SU-DHL-6 (cell line): ENCODE results near the gene ELMO1.

Source experiments
- EZH2phosphoT487 ChIP-seq: fragments of 200-600 bp; sonication (generic), shearing (Covaris generic); conservative IDR thresholded peaks from 2 replicates; pipeline ENCODE4 v1.6.1; 2018; ENCODE audit warnings: mild to moderate bottlenecking, antibody characterized with exemption, low read length, moderate library complexity, mixed read lengths
- TF ChIP-seq, protein P1 (sequence below): fragments of 200-600 bp; sonication (generic); IDR thresholded peaks from one replicate; pipeline ENCODE4 v1.5.1; 2017; ENCODE audit warnings: antibody characterized with exemption, mild to moderate bottlenecking, low read length, moderate library complexity; ENCODE audit not compliant: insufficient read depth, poor library complexity, severe bottlenecking

DNA sequence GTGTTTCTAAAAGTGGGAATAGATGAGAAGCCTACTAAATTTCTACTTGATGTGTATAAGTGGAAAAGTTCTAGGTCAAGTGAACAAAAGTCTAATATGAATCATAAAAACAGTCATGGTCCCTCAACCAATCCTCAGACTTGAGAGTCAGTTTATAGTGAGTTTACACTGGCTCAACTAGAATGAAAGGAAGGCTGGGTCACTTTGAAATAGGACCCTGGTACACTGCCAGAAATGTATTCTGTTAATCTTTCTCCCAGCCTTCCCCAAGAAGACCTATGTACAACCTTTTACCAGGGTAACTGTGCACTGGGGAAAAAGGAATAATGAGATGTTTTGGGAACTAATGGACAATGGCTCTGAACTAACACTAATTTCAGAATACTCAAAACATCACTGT, 17.3 kb downstream of the ELMO1 start:
- TF ChIP-seq, protein P1, sequence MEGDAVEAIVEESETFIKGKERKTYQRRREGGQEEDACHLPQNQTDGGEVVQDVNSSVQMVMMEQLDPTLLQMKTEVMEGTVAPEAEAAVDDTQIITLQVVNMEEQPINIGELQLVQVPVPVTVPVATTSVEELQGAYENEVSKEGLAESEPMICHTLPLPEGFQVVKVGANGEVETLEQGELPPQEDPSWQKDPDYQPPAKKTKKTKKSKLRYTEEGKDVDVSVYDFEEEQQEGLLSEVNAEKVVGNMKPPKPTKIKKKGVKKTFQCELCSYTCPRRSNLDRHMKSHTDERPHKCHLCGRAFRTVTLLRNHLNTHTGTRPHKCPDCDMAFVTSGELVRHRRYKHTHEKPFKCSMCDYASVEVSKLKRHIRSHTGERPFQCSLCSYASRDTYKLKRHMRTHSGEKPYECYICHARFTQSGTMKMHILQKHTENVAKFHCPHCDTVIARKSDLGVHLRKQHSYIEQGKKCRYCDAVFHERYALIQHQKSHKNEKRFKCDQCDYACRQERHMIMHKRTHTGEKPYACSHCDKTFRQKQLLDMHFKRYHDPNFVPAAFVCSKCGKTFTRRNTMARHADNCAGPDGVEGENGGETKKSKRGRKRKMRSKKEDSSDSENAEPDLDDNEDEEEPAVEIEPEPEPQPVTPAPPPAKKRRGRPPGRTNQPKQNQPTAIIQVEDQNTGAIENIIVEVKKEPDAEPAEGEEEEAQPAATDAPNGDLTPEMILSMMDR, result no peak
- no peak for TF ChIP-seq EZH2phosphoT487
